CMK (cell line): ENCODE measurements around the gene ADCY9.
"Not testable (repeated sequence)": the region's sequence is repeated elsewhere in the genome, so short reads cannot be mapped to it uniquely, and the experiment has no call there.

Experiments used
- DNase-seq: peaks from one replicate; pipeline ENCODE4 v3.0.0-alpha.2; 2010; ENCODE audit warnings: low read depth

The ADCY9 gene

DNA sequence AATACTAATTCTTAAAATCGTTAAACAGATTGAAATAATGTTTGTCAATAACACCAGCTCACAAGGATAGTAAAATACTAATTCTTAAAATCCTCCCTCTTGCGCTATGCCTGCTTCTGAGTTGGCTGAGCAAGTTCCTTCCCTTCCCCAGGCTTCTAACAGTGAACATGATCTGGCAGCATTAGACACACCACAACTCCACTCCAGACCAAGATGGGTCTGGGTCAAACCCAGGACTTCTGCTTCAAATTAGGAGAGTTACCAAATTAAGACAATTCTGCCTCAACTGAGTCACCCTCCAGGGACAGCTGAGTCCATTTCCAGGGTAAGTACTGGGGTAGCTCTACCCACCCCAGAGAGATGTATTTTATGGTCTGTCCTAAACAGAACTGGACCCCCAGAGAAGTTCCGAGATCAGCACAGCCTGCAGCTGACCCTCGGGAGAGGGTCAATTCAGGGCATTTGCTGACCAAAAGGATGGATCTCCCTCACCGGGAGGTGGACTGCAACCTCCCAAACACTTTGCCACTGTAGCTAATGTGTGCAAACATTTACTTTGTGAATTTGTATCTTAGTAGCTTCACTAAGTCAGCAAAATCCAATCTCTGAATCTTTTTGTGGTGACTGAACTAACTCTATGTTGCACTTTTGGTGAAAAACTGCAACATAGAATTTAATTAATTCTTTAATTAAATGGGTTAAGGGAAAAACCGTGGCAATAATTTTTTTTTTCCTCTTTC lies 48.8 kb downstream of the ADCY9 start:
- no peak for DNase-seq

DNA sequence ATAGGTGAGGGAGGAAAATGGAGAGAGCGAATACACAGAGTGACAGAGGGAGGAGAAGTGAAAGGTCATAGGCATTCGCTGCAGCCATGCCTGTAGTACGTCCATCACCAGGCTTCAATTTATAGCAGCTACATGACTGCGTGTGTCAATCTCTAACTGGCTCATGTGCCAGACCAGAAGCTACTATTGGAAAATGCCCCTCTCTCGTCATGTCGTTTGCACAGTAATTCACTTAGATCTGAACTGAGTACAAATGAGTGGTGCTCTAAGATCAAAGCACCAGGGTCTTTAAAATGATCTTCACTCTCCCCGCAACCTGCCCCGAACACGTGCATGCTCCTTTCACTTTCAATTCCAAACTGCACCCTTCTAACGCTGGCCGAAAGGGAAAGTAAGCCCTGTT lies 51.3 kb downstream of the ADCY9 start:
- DNase-seq, result no peak

GRCh38 chr16:4062212-4062802 lies 53.9 kb downstream of the ADCY9 start:
- DNase-seq, result no peak

DNA sequence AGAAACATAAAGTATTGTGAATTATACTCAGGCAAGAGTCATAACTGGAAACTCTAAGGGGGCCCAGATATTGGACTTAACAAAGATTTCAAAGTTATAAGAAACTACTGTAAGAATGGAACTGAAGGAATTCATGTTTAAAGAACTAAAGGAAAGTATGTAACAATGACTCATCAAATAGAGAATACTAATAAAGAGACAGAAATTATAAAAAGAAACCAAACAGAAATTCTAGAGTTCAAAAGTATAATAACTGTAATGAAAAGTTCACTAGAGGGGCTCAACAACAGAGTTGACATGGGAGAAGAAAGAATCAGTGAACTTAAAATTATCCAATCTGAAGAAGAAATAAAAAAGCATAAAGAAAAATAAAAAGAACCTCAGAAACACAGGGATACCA lies 55.4 kb downstream of the ADCY9 start:
- DNase-seq, result no peak

DNA sequence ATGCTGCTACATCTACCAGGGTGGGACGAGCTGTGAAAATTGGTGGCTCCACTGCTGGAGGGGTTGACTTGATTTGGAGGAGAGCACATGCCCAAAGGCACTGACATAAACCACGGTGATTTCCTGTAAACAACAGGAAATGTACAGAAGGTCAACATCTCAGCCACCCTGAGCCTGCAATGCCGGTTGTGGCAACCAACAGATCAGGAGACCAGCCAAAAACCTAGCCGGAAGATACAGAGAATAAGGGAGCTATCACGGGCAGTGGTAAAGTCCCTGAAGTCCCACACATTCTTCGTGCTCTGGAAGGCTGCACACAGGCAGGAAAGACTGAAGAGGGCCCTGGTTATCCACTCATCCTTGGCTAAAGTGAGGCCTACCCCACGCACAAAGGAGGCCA lies 56.2 kb downstream of the ADCY9 start:
- DNase-seq, result no peak

- DNase-seq, result no peak
Measured at GRCh38 chr16:4058386-4058785, 57.9 kb downstream of the ADCY9 start.

GRCh38 chr16:4057439-4057877 lies 58.8 kb downstream of the ADCY9 start:
- DNase-seq, result no peak

GRCh38 chr16:4056161-4057105 lies 59.8 kb downstream of the ADCY9 start:
- no peak for DNase-seq

- no peak for DNase-seq
Measured at GRCh38 chr16:4055748-4056147, 60.5 kb downstream of the ADCY9 start.

- no peak for DNase-seq
Measured at GRCh38 chr16:4053301-4053845, 62.9 kb downstream of the ADCY9 start.

DNA sequence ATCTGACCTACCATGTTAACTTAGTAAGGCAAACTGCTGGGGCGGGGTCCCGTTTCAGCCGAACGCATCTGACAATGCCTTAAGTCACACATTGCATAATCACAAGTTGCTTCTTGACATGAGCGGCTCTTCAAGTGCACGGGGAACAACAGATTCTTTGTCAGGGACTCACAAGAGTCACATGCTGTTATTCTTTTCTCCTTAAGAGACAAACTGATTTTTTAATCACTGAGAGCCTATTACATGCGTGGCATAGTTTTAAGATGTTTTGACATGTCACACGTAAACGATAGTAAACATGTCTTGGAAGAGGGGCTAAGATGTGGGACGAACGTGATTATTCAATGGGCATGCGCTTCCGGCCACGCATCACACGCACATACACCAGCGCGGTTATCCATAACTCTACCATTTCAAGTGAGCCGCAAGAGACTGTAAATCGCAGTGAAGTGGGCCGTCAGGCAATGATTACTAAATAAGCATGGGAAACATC lies 63.4 kb downstream of the ADCY9 start:
- DNase-seq, result no peak

- DNase-seq, result no peak
Measured at GRCh38 chr16:4052096-4052495, 64.1 kb downstream of the ADCY9 start.

DNA sequence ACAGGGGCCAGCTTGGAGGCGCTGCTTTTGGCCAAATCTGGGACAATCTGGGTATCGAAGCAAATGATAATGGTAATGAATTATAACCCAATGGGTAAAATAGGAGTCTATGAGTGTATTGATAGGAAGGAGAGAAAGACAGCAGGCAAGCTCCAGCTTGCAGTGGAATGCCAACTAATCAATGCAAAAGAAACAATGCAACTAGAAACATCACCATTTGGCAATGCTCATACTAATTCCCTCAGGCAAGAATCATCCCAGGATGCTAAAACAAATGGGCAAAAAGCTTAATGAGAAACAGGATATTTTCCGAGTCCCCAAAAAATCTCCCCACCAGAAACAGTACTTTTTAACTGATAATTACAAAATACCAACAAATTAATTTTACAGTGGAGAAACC lies 64.7 kb downstream of the ADCY9 start:
- no peak for DNase-seq

DNA sequence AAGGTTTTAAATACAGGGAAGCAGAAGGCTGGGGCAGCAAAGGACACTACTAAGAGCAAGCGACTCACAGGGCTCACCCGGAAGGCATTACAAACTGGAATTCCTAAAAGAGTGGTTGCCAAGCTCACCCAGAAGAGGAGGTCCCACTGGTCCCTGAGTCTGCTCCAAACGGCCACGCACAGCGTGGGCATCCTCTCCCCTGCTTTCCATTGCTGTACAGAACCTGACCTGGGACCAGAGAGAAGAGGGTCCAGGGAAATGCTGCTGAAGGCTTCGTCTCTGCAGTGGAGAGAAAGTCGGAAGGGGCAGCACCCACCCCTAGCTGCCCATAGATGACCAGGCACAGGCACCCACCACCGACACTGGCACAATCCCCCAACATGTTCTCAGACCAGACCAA lies 67.2 kb downstream of the ADCY9 start:
- DNase-seq, result no peak

- DNase-seq, result no peak
Measured at GRCh38 chr16:4048481-4048880, 67.8 kb downstream of the ADCY9 start.

DNA sequence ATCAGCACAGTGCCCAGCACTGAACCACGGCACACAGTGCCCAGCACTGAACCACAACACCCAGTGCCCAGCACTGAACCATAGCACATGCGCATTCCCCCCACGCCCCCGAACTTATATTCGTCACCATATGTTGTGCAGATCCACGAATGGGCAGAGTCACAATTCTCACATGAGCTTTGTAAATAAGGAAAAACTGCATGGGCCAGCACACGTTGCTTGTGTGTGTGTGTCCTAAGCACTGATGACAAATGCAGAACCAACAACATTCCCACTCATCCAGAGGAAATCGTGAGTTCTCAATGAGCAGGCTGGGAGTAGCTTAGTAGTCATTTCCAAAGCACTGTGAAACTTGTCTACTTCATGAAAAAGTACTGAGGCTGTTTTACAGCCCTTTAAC lies 70.0 kb downstream of the ADCY9 start:
- no peak for DNase-seq

DNA sequence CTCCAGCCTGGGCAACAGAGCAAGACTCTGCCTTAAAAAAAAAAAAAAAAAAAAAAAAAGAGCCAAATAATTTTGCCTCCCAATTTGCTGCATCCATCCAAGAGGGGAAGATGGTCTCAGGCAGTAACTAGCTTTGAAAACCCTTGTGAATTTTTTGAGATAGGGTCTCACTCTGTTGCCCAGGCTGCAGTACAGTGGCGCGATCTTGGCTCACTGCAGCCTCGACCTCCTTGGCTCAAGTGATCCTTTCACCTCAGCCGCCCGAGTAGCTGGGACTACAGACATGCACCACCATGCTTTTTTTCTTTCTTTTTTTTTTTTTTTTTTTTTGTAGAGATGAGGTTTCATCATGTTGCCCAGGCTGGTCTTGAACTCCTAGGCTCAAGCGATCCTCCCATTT lies 70.7 kb downstream of the ADCY9 start:
- DNase-seq, result not testable (repeated sequence)

DNA sequence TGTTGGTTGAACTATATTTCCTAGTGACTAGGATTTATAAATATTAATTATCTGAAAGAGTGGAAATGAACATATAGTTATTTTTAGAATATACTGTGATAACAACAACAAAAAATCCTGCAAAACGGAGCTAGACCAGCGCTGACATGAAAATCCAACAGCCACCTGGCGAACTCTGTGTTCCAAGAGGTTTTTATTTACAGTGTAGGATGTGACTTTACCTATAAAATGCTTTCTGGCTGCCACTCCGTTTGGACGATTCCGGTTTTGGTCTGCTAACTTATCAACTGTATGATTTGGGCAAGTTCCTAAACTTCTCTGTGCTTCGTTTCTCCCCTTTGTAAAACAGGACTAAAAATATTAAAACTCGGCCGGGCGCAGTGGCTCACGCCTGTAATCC lies 73.7 kb downstream of the ADCY9 start:
- DNase-seq, result no peak

DNA sequence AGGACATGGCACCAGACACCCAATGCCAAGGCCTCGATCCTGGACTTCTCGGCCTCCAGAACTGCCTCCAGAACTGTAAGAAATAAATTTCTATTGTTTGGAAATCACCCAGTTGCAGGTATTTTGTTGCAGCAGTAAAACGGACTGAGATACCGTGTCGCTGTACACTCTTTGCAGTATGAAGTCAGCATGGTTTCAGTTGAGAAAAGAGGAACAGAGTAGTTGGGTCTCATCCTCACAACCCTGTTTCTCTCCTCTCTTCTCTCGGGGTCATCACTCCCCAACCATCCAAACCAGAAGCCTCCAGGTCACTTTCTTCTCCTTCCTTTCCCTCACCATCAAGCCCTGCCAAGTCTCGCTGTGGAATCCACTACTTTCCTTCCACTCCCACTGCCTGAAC lies 77.8 kb downstream of the ADCY9 start:
- no peak for DNase-seq

DNA sequence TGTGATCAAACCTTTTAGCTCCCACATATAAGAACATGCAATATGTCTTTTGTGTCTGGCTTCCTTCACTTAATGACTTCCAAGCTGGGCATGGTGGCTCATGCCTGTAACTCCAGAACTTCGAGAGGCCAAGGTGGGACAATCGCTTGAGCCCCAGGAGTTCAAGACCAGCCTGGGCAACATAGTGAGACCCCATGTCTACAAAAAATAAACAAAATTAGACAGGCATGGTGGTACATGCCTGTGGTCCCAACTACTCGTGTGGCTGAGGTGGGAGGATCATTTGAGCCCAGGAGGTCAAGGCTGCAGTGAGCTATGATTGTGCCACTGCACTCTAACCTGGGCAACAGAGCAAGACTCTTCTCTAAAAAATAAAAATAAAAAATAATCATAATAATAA lies 79.3 kb downstream of the ADCY9 start:
- DNase-seq, result not testable (repeated sequence)

DNA sequence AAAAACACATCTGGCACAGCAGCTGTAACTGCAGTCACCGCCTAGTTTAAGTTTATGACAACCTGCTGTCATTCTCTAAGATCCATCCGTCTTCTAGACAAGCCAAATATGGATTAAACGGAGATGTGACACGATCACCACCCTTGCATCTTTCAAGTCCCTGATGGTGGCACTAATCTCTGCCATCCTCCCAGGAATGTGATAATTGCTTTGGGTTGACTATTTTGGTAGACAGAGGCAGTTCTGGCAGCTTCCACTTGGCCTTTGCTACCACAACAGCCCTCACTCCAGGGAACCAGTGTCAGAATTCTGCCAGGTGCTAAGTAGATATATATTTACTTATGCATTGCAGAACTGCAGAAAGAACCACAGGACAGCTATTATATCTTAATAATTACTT lies 81.3 kb downstream of the ADCY9 start:
- DNase-seq, result no peak

- no peak for DNase-seq
Measured at GRCh38 chr16:4033951-4034350, 82.3 kb downstream of the ADCY9 start.
